HFF-Myc (cell line): ENCODE results near the gene RASEF.
A peak's percentile ranks its signal among the peaks of the same experiment; 100 is the strongest.

Experiments
- DNase-seq: peaks from one replicate; pipeline ENCODE4 v3.0.0-alpha.2; 2011; ENCODE audit warnings: low read depth; ENCODE audit errors: extremely low read depth
- H3K4me3 ChIP-seq: replicated peaks from 2 replicates; pipeline ENCODE4 v1.5.1; 2011; ENCODE audit warnings: low read depth, mild to moderate bottlenecking, control low read depth, low read length
- CTCF ChIP-seq: IDR thresholded peaks from 2 replicates; pipeline ENCODE4 v1.5.1; 2012; ENCODE audit warnings: mild to moderate bottlenecking, low read depth, low read length, control low read depth; ENCODE audit errors: missing control alignments

Gene RASEF

GRCh38 chr9:83027153-83027891 is 35.6 kb downstream of the RASEF start:
- peak; percentile 58 for DNase-seq
- no peak overlapping the region for H3K4me3 ChIP-seq
- TF ChIP-seq CTCF, result no peak

DNA sequence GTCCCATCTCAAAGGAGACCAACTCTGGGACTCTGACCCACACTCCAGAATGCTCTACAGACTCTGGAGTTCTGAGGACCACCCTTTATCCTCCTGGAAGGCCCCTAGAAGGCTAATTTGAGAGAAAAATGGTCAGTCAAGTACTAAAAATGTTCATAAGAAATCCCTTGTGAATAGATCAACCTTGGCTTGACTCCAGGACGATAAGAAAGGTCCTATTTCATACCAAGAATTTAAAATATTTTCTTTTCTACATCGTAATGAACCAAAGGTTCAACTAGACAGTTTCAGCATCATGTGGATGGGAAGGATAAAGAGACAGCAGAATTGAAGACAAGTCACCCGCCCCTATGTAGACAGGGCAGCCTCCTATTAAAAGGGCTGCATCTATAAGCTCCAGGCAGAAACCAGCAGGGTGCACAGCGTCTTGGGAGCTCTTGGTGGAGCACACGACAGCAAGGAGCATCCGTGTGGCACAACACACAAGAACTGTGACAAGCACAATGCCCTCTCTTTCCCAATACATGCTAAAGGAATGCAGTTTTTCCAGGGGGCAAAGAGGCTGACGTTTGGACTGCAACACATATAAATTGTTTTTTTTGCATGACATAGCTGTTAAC is 38.3 kb downstream of the RASEF start:
- no peak overlapping the region for H3K4me3 ChIP-seq
- TF ChIP-seq CTCF, result no peak
- no peak for DNase-seq

GRCh38 chr9:83023151-83023550 is 39.8 kb downstream of the RASEF start:
- no peak for DNase-seq
- no peak overlapping the region for H3K4me3 ChIP-seq
- no peak for TF ChIP-seq CTCF

DNA sequence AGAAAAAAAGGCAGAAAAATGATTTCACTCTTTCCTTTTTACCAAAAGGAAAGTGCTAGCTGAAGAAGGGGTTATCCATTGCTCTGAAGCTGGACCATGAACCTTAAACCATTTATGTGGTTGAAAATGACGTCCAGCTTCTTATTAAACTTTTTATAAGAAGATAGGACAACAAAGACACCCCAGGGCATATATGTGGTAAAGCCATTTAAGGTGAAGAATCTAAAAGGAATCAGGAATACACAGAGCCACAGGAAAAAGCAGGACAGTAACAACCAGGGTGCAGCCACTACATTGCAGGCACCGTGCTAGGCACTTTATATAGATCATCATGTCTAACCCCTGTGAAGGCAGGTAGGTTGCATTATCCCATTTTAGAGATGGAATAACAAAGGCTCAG is 42.1 kb downstream of the RASEF start:
- no peak for TF ChIP-seq CTCF
- no peak for DNase-seq
- H3K4me3 ChIP-seq, result no peak overlapping the region

DNA sequence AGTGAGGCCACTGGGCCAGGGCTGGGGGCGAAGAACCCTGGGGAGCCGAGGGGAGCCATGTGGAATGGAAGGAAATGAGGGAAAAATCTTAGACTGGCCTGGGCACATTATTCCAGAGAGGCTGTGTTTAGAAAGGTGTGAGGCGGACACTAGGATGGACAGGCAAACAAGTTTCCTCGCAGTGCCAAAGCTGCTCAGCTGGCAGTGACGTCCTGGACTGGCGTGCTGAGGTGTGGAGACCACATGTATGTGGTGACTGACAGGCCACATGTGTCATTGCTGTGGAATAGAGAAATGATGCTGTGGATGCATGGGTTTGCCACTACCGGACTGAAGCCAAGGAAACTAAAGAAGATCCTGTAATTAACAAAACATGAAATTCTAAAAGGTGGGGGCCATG is 42.6 kb downstream of the RASEF start:
- no peak overlapping the region for H3K4me3 ChIP-seq
- no peak for DNase-seq
- no peak for TF ChIP-seq CTCF

- no peak for TF ChIP-seq CTCF
- DNase-seq, result no peak
- no peak overlapping the region for H3K4me3 ChIP-seq
These were observed 43.7 kb downstream of the RASEF start for GRCh38 chr9:83019246-83019645.
